GM19328 (cell line): Measurements from ENCODE around the gene FHOD3.
"Not testable (repeated sequence)": the region's sequence is repeated elsewhere in the genome, so short reads cannot be mapped to it uniquely, and the experiment has no call there.

Source experiments
- ATAC-seq: cut with Tn5 transposase; IDR thresholded peaks from one replicate; pipeline ENCODE4 v1.9.1; 2021; ENCODE audit warnings: mild to moderate bottlenecking, moderate library complexity; ENCODE audit not compliant: unreplicated experiment

The FHOD3 gene

GRCh38 chr18:36534154-36534688, 236.7 kb downstream of the FHOD3 start:
- ATAC-seq, result no peak

GRCh38 chr18:36535202-36535935, 237.9 kb downstream of the FHOD3 start:
- ATAC-seq, result no peak

GRCh38 chr18:36536426-36536825, 238.9 kb downstream of the FHOD3 start:
- no peak for ATAC-seq

- ATAC-seq, result no peak
These were observed 239.8 kb downstream of the FHOD3 start for GRCh38 chr18:36537289-36537688.

GRCh38 chr18:36539674-36540231, 242.2 kb downstream of the FHOD3 start:
- no peak for ATAC-seq

GRCh38 chr18:36543030-36543429, 245.5 kb downstream of the FHOD3 start:
- no peak for ATAC-seq

- ATAC-seq, result no peak
These were observed 246.6 kb downstream of the FHOD3 start for GRCh38 chr18:36543991-36544725.

GRCh38 chr18:36545821-36546427, 248.4 kb downstream of the FHOD3 start:
- no peak for ATAC-seq

GRCh38 chr18:36546876-36547275, 249.4 kb downstream of the FHOD3 start:
- no peak for ATAC-seq

GRCh38 chr18:36547544-36547943, 250.0 kb downstream of the FHOD3 start:
- ATAC-seq, result no peak

- ATAC-seq, result not testable (repeated sequence)
These were observed 253.8 kb downstream of the FHOD3 start for GRCh38 chr18:36551274-36551673.

- ATAC-seq, result no peak
These were observed 260.7 kb downstream of the FHOD3 start for GRCh38 chr18:36558234-36558633.

GRCh38 chr18:36559149-36559857, 261.8 kb downstream of the FHOD3 start:
- no peak for ATAC-seq

- no peak for ATAC-seq
These were observed 262.7 kb downstream of the FHOD3 start for GRCh38 chr18:36560187-36560586.

GRCh38 chr18:36561046-36561445, 263.5 kb downstream of the FHOD3 start:
- no peak for ATAC-seq

GRCh38 chr18:36564841-36565240, 267.3 kb downstream of the FHOD3 start:
- ATAC-seq, result no peak

- ATAC-seq, result no peak
These were observed 270.3 kb downstream of the FHOD3 start for GRCh38 chr18:36567800-36568199.

GRCh38 chr18:36568487-36568886, 271.0 kb downstream of the FHOD3 start:
- ATAC-seq, result no peak

GRCh38 chr18:36572135-36572856, 274.8 kb downstream of the FHOD3 start:
- no peak for ATAC-seq

- no peak for ATAC-seq
These were observed 278.8 kb downstream of the FHOD3 start for GRCh38 chr18:36576339-36576738.
